Sigmoid colon (tissue), 7 donors: ENCODE measurements around the gene SH3RF3. TPM values are rescaled to one million over a fixed set of nuclear protein-coding genes. Genes with fewer than 3 reads are reported as not detected.

ENCODE experiments used
- DNase-seq: peaks from one replicate; pipeline ENCODE4 v3.0.0-alpha.2; 2019
- H3K27ac ChIP-seq, 4 donors: fragments of 200-600 bp; sonication (generic); one replicate each; pipeline ENCODE4 v1.5.1; 2016 to 2019; ENCODE audit warnings: mild to moderate bottlenecking in 1 of 4
- H3K27me3 ChIP-seq, 3 donors: fragments of 200-600 bp; sonication (generic); one replicate each; pipeline ENCODE4 v1.5.1; 2019; ENCODE audit warnings: mild to moderate bottlenecking in 1 of 3
- H3K36me3 ChIP-seq, 4 donors: fragments of 200-600 bp; sonication (generic); one replicate each; pipeline ENCODE4 v1.5.1; 2016 to 2019
- H3K4me1 ChIP-seq, 4 donors: fragments of 200-600 bp; sonication (generic); one replicate each; pipeline ENCODE4 v1.5.1; 2017 to 2019
- H3K4me3 ChIP-seq, 4 donors: fragments of 200-600 bp; sonication (generic); one replicate each; pipeline ENCODE4 v1.5.1; 2017 to 2019; ENCODE audit warnings: mild to moderate bottlenecking in 2 of 4, moderate library complexity in 1 of 4
- H3K9me3 ChIP-seq, 4 donors: fragments of 200-600 bp in 3 of 4; sonication (generic) in 3 of 4; one replicate each; pipeline versions ENCODE4 v1.5.1 to v1.6.1; 2013 to 2019
- CTCF ChIP-seq, 4 experiments: fragments of 450-650 bp in 3 of 4; fragments of 200-600 bp in 1 of 4; IDR thresholded peaks; one replicate each; pipeline ENCODE4 v1.5.1; 2016 to 2019; ENCODE audit warnings: antibody characterized with exemption in 4 of 4, mild to moderate bottlenecking in 3 of 4, moderate library complexity in 2 of 4
- EP300 ChIP-seq, 4 donors: sonication (generic); formaldehyde crosslinking; IDR thresholded peaks; one replicate each; pipeline ENCODE4 v1.6.1; 2017; ENCODE audit warnings: antibody characterized with exemption in 4 of 4
- POLR2A ChIP-seq, 2 donors: fragments of 450-650 bp; IDR thresholded peaks; one replicate each; pipeline ENCODE4 v1.6.1; 2016; ENCODE audit warnings: antibody characterized with exemption in 2 of 2, mild to moderate bottlenecking in 2 of 2, moderate library complexity in 2 of 2
- POLR2AphosphoS5 ChIP-seq, 4 donors: sonication (generic); formaldehyde crosslinking; IDR thresholded peaks; one replicate each; pipeline ENCODE4 v1.6.1; 2017; ENCODE audit warnings: antibody characterized with exemption in 4 of 4
- WGBS, 2 donors: extraction: QIAGEN DNeasy Blood & Tissue Kit; methylation state at CpG; one replicate each; pipeline ENCODE4 v1.1.7; 2013; 5-methylcytosine and 5-hydroxymethylcytosine counted together
- intact Hi-C: fragments of 100-400 bp; cut with DNase I; formaldehyde crosslinking; loops from one replicate; pipeline ENCODE4 v1.15.1; 2023
- polyA plus RNA-seq, 3 donors: library from polyadenylated mRNA; stranded (reverse); fragments of 200-250 nt; gene quantifications; one replicate each; pipeline ENCODE4 v1.2.3, GENCODE V29; 2013
- total RNA-seq, 4 donors: library from RNA; depleted of rRNA; stranded (reverse); fragments of >200 nt; gene quantifications; one replicate each; pipeline ENCODE4 v1.1.0, GENCODE V29; 2016
- donor health status: healthy with polysubstance abuse.
- donor health status: Bipolar disorder and iron deficiency.
- donor health status: healthy.

Gene SH3RF3
- total and polyA plus RNA-seq, 7 donors, result 0.69 to 10.0 (median 3.4) TPM

DNA sequence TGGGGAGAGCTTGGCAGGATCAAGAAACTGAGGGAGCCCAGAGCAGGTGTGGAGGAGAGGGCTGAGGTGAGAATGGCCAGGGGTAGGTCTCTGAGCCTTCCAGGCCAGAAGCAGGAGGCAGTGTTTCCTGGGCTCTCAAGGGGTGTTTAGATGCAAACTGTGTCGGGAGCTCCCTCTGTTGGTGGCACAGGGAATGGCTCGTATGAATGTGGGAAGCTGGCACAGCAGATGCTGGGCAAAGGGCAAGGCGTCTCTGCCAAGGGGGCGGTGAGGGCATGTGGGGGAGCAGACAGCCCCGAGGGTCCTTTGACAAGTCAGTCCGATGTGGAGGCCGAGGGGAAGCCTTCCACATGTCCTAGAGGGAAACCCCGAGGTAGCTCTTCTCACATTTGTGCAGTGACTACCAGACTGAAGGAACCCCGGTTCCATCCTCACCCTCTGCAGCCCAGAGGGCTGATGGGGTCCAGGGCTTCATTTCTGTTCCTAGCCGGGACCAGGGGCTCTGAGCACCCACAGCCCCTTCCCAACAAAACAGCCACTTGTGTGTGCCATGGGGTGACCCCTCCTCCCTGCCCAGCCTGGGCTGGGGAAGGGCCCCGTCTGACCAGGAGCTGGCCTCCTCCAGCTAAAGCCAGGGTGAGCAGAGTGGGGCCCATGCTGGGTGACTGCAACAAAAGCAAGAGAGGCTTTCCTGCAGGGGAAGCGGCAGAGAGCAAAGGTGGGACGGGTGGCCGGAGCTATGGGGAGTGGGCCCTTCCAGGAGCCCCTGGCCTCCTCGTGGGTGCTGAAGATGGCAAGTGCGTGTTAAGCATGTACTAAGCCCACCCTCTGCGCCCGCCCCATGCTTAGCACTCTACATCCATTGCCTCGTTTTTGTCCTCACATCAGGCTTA lies 381.4 kb downstream of the SH3RF3 start:
- WGBS, 2 donors, result 49 to 58% methylated on average over 19 of the region's 19 CpGs
- no peak overlapping the region for H3K27ac ChIP-seq
- H3K4me3 ChIP-seq, result no peak overlapping the region
- peak; percentile 89 for DNase-seq
- no peaks in the 10 kb centered on the region for H3K36me3 ChIP-seq
- intact Hi-C loops, result loop anchor here (1.0 to 10.0 kb wide), 4 partner anchors 188 to 656 kb away; no protein-coding TSS in a partner anchor
- no peaks in the 10 kb centered on the region for H3K9me3 ChIP-seq
- peaks cover 0 to 29% (median 23%) of the 10 kb centered on the region in 4 donors for H3K4me1 ChIP-seq
- no peak for TF ChIP-seq POLR2A (IDR thresholded peaks at IDR 0.05)
- TF ChIP-seq CTCF (IDR thresholded peaks at IDR 0.05), result peak; percentile 83 to 96 (median 90)
- peak in 1 of 4 donors; percentile 13 for TF ChIP-seq POLR2AphosphoS5 (IDR thresholded peaks at IDR 0.05)
- no peak for TF ChIP-seq EP300 (IDR thresholded peaks at IDR 0.05)
- H3K27me3 ChIP-seq, result no peaks in the 10 kb centered on the region

DNA sequence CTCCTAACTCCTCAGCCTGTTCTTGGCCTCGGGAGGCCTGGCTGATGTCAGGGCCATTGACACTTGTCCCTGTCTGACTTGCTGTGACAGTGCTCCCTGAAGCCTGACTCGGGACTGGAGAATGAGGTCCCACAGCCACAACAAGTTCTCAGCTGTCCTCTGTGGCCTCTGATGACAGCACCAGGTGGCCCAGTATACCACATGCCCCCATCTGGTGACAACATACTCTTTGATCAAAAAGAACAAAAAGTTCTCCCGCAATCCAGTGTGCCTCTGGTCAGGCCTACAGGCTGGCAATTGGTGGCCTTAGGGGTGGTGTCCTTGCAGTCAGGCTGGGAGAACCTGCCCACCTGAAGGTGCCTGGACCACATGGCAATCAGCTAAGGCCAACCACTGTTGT lies 382.2 kb downstream of the SH3RF3 start:
- Histone ChIP-seq H3K27me3 (no peaks in the 10 kb centered on the region), H3K4me3 (no peak overlapping the region), H3K36me3 (no peaks in the 10 kb centered on the region), H3K27ac (no peak overlapping the region), H3K9me3 (no peaks in the 10 kb centered on the region), H3K4me1 (peaks cover 0 to 30% (median 23%) of the 10 kb centered on the region in 4 donors)
- intact Hi-C loops, result loop anchor here (5.0 to 10.0 kb wide), 3 partner anchors 189 to 656 kb away; no protein-coding TSS in a partner anchor
- DNase-seq, result no peak
- 72 to 77% methylated on average over 3 of the region's 3 CpGs for WGBS, 2 donors
- TF ChIP-seq CTCF (IDR thresholded peaks at IDR 0.05), result no peak
- no peak for TF ChIP-seq EP300 (IDR thresholded peaks at IDR 0.05)
- TF ChIP-seq POLR2AphosphoS5 (IDR thresholded peaks at IDR 0.05), result no peak
- no peak for TF ChIP-seq POLR2A (IDR thresholded peaks at IDR 0.05)

GRCh38 chr2:109512076-109512475 lies 383.1 kb downstream of the SH3RF3 start:
- Histone ChIP-seq H3K36me3 (no peaks in the 10 kb centered on the region), H3K27me3 (no peaks in the 10 kb centered on the region), H3K4me3 (no peak overlapping the region), H3K27ac (no peak overlapping the region), H3K4me1 (peaks cover 0 to 30% (median 23%) of the 10 kb centered on the region in 4 donors), H3K9me3 (no peaks in the 10 kb centered on the region)
- intact Hi-C loops, result loop anchor here (5.0 to 10.0 kb wide), 3 partner anchors 190 to 657 kb away; no protein-coding TSS in a partner anchor
- WGBS, 2 donors, result 84 to 94% methylated on average over 5 of the region's 5 CpGs
- TF ChIP-seq CTCF (IDR thresholded peaks at IDR 0.05), result no peak
- no peak for TF ChIP-seq EP300 (IDR thresholded peaks at IDR 0.05)
- no peak for TF ChIP-seq POLR2AphosphoS5 (IDR thresholded peaks at IDR 0.05)
- TF ChIP-seq POLR2A (IDR thresholded peaks at IDR 0.05), result no peak
- no peak for DNase-seq

DNA sequence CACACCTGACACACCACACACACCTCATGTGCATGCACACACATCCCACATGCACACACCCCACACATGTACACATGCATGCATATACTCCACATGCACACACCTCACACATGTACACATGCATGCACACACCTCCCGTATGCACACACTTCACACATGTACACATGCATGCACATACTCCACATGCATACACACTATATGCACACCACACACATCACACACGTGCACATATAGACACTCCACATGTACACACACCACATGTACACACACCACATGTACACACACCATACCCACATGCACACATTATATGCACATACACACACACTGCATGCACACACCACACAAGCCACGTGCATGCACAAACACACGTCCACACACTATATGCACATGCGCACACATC lies 384.2 kb downstream of the SH3RF3 start:
- Histone ChIP-seq H3K4me3 (no peak overlapping the region), H3K27me3 (no peaks in the 10 kb centered on the region), H3K9me3 (no peaks in the 10 kb centered on the region), H3K27ac (peak overlapping the region; percentile 83 to 92 (median 90)), H3K36me3 (no peaks in the 10 kb centered on the region), H3K4me1 (peaks cover 0 to 30% (median 23%) of the 10 kb centered on the region in 4 donors)
- no peak for TF ChIP-seq CTCF (IDR thresholded peaks at IDR 0.05)
- TF ChIP-seq POLR2AphosphoS5 (IDR thresholded peaks at IDR 0.05), result no peak
- no peak for TF ChIP-seq EP300 (IDR thresholded peaks at IDR 0.05)
- no peak for TF ChIP-seq POLR2A (IDR thresholded peaks at IDR 0.05)
- DNase-seq, result no peak
- intact Hi-C loops, result loop anchor here (5.0 to 10.0 kb wide), 3 partner anchors 191 to 658 kb away; no protein-coding TSS in a partner anchor
- WGBS, 2 donors, result 93 to 94% methylated on average over 5 of the region's 5 CpGs
